Chondrocyte (in vitro differentiated cells): ENCODE data around the gene C5. TPM values are rescaled to one million over a fixed set of nuclear protein-coding genes. Genes with fewer than 3 reads are reported as not detected.

Experiments used
- DNase-seq: peaks from one replicate; pipeline ENCODE4 v3.0.0; 2021; ENCODE audit warnings: mixed read lengths, low spot score
- H3K27ac Mint-ChIP-seq: one replicate; pipeline ENCODE4 v1.8.0; 2021; ENCODE audit warnings: mild to moderate bottlenecking, moderate library complexity, mixed read lengths; ENCODE audit not compliant: unreplicated experiment
- H3K27me3 Mint-ChIP-seq: 2 replicates; pipeline ENCODE4 v1.8.0; 2021; ENCODE audit warnings: low read depth, mixed read lengths
- H3K36me3 Mint-ChIP-seq: 2 replicates; pipeline ENCODE4 v1.8.0; 2021; ENCODE audit warnings: low read depth, mixed read lengths
- H3K4me1 Mint-ChIP-seq: 2 replicates; pipeline ENCODE4 v1.8.0; 2021; ENCODE audit warnings: low read depth, mild to moderate bottlenecking, mixed read lengths
- H3K4me3 Mint-ChIP-seq: one replicate; pipeline ENCODE4 v1.8.0; 2021; ENCODE audit warnings: mild to moderate bottlenecking, moderate library complexity, mixed read lengths; ENCODE audit not compliant: unreplicated experiment
- H3K9me3 Mint-ChIP-seq: 2 replicates; pipeline ENCODE4 v1.8.0; 2021; ENCODE audit warnings: low read depth, mixed read lengths
- CTCF ChIP-seq: fragments of 200-600 bp; sonication (generic); IDR thresholded peaks from 2 replicates; pipeline ENCODE4 v1.5.0; 2021; ENCODE audit warnings: antibody characterized with exemption, mild to moderate bottlenecking, moderate library complexity
- total RNA-seq: library from RNA; stranded (reverse); gene quantifications from 3 replicates; pipeline ENCODE4 v1.2.1, GENCODE V29; 2021

C5 gene
- total RNA-seq, 1 donor from 2014 or later, result 3.0 TPM

GRCh38 chr9:120904978-120905301 lies 145.1 kb downstream of the C5 start:
- Mint-ChIP-seq H3K4me3 (no peak overlapping the region), H3K36me3 (peaks cover 29% of the 10 kb centered on the region), H3K27ac (no peak overlapping the region), H3K9me3 (no peaks in the 10 kb centered on the region), H3K4me1 (peaks cover 5% of the 10 kb centered on the region), H3K27me3 (no peaks in the 10 kb centered on the region)
- no peak for DNase-seq
- no peak for TF ChIP-seq CTCF

- DNase-seq, result no peak
- TF ChIP-seq CTCF, result no peak
- H3K27ac Mint-ChIP-seq, result no peak overlapping the region
- H3K9me3 Mint-ChIP-seq, result no peaks in the 10 kb centered on the region
- no peak overlapping the region for H3K4me3 Mint-ChIP-seq
- H3K4me1 Mint-ChIP-seq, result peaks cover 3% of the 10 kb centered on the region
- H3K36me3 Mint-ChIP-seq, result peaks cover 29% of the 10 kb centered on the region
- no peaks in the 10 kb centered on the region for H3K27me3 Mint-ChIP-seq
These were observed 145.8 kb downstream of the C5 start for GRCh38 chr9:120904061-120904977.

GRCh38 chr9:120902569-120903535 lies 147.2 kb downstream of the C5 start:
- H3K36me3 Mint-ChIP-seq, result peaks cover 26% of the 10 kb centered on the region
- DNase-seq, result no peak
- no peak overlapping the region for H3K27ac Mint-ChIP-seq
- peaks cover 8% of the 10 kb centered on the region for H3K4me1 Mint-ChIP-seq
- H3K27me3 Mint-ChIP-seq, result no peaks in the 10 kb centered on the region
- TF ChIP-seq CTCF, result no peak
- no peak overlapping the region for H3K4me3 Mint-ChIP-seq
- H3K9me3 Mint-ChIP-seq, result no peaks in the 10 kb centered on the region

Other genes starting within 250 kb of the C5 start
- gene PSMD5, start 207.4 kb downstream of the C5 start, total RNA-seq, result 48.1 to 64.2 TPM (median 54.3 TPM) in 3 replicates
- gene PHF19, start 173.1 kb downstream of the C5 start, total RNA-seq, result 73.5 to 115 TPM (median 77.8 TPM) in 3 replicates
- 10.0 to 11.3 TPM (median 10.8 TPM) in 3 replicates for gene TRAF1, start 123.5 kb downstream of the C5 start, total RNA-seq
- gene CNTRL, start 24.7 kb upstream of the C5 start, total RNA-seq, result 4.9 to 9.4 TPM (median 4.9 TPM) in 3 replicates
- 58.6 to 68.0 TPM (median 64.3 TPM) in 3 replicates for gene RAB14, start 151.6 kb upstream of the C5 start, total RNA-seq
- 260 to 291 TPM (median 290 TPM) in 3 replicates for gene GSN, start 217.9 kb upstream of the C5 start, total RNA-seq